ENCODE results near the gene ADSS2. TPM values are rescaled to one million over a fixed set of nuclear protein-coding genes. Genes with fewer than 3 reads are reported as not detected.
"Not testable (repeated sequence)": the region's sequence is repeated elsewhere in the genome, so short reads cannot be mapped to it uniquely, and the experiment has no call there.

The ADSS2 gene
- 10 to 100 TPM; 53.7 to 54.2 TPM for total RNA-seq

GRCh38 chr1:244451539-244451950, at the start of gene ADSS2:
Gene ADSS2 (minus strand): TSS chr1:244451909. CDS start chr1:244451817, 92 bp downstream.
- H3K4me1 Mint-ChIP-seq = peaks cover 42% of the 10 kb centered on the region
- peak within 1 kb of the TSS; percentile 93 for H3K27ac Mint-ChIP-seq
- peaks cover 33% of the 10 kb centered on the region for H3K36me3 Mint-ChIP-seq (ENCODE audit: low read depth)
- no peak for DNase-seq
- no peaks in the 10 kb centered on the region for H3K27me3 Mint-ChIP-seq
- no peaks in the 10 kb centered on the region for H3K9me3 Mint-ChIP-seq
- ChIA-PET CTCF (interaction anchor here (1.0 to 1.1 kb wide), 2 partner anchors 20 to 152 kb away, joined by 3 to 4 read pairs; no protein-coding TSS in a partner anchor), POLR2A (interaction anchor here (0.7 to 2.8 kb wide), 12 partner anchors 8 to 520 kb away, joined by 3 to 19 read pairs (median 4); partner anchors contain the start of genes CATSPERE, COX20, DESI2 and HNRNPU)
- H3K4me3 Mint-ChIP-seq = peak within 1 kb of the TSS; percentile 90

- POLR2A ChIA-PET = not testable (repeated sequence)
Measured at GRCh38 chr1:244500515-244500914, 48.8 kb upstream of the ADSS2 start.

DNA sequence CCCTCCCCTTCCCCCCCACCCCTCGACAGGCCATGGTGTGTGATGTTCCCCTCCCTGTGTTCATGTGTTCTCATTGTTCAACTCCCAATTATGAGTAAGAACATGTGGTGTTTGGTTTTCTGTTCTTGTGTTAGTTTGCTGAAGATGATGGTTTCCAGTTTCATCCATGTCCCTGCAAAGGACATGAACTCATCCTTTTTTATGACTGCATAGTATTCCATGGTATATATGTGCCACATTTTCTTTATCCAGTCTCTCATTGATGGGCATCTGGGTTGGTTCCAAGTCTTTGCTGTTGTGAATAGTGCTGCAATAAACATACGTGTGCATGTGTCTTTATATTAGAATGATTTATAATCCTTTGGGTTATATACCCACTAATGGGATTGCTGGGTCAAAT, 47.8 kb upstream of the ADSS2 start:
- H3K4me3 Mint-ChIP-seq; H3K27ac Mint-ChIP-seq; DNase-seq; H3K4me1 Mint-ChIP-seq; CTCF ChIA-PET; POLR2A ChIA-PET; H3K9me3 Mint-ChIP-seq; H3K27me3 Mint-ChIP-seq; H3K36me3 Mint-ChIP-seq (ENCODE audit: low read depth): not testable (repeated sequence)

More at GRCh38 chr1:244500515-244500914, 48.8 kb upstream of the ADSS2 start:
- H3K36me3 Mint-ChIP-seq (ENCODE audit: low read depth); H3K4me3 Mint-ChIP-seq; DNase-seq; H3K27me3 Mint-ChIP-seq; H3K9me3 Mint-ChIP-seq; CTCF ChIA-PET; H3K27ac Mint-ChIP-seq; H3K4me1 Mint-ChIP-seq: not testable (repeated sequence)

GRCh38 chr1:244497805-244498204, 46.1 kb upstream of the ADSS2 start:
- DNase-seq = no peak
- H3K4me1 Mint-ChIP-seq = no peaks in the 10 kb centered on the region
- ChIA-PET POLR2A (no interaction called here), CTCF (no interaction called here)
- no peaks in the 10 kb centered on the region for H3K9me3 Mint-ChIP-seq
- H3K4me3 Mint-ChIP-seq = no peak overlapping the region
- no peaks in the 10 kb centered on the region for H3K36me3 Mint-ChIP-seq (ENCODE audit: low read depth)
- no peak overlapping the region for H3K27ac Mint-ChIP-seq
- H3K27me3 Mint-ChIP-seq = no peaks in the 10 kb centered on the region

DNA sequence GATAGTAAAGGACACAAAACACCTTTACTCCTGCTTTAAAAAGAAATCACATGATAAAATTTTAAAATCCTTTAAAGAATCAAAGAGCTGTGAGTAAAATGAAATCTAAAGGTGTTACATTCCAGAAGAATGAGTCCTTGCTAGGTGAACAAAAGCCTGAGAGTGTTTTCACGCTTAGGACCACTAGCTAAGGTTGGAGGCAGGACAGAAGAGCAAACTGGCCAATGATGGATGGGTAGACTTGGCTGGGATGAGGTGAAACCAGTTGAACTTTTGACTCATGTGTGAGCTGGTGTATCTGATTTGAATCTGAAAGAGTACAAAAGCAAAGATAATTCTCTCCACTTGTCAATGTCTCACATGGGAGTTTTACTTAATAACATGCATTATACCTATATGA, 44.5 kb upstream of the ADSS2 start:
- no peak for DNase-seq
- CTCF ChIA-PET = interaction anchor here (1.5 kb wide), 1 partner anchor 11 kb away, joined by 3 read pairs; no protein-coding TSS in a partner anchor

DNA sequence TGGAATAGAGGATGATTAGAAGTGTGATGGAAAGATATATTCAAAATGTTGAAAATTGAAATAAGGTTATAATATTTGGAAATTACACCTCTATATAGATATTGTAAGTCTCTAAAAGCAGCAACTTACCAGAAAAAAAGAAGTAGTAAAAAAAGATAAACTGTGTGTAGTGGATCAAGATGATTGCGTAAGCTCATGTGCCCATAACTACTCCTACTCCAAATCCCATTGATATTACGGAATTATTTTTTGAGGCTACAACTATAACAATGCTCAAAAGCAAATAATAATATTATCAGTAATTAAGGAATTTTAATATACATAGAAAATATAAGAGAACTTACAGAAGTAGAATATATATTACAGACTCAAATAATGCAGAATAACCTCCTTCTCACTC, 42.9 kb upstream of the ADSS2 start:
- no peaks in the 10 kb centered on the region for H3K27me3 Mint-ChIP-seq
- DNase-seq = no peak
- no peak overlapping the region for H3K4me3 Mint-ChIP-seq
- H3K4me1 Mint-ChIP-seq = no peaks in the 10 kb centered on the region
- no peak overlapping the region for H3K27ac Mint-ChIP-seq
- ChIA-PET POLR2A (no interaction called here), CTCF (interaction anchor here (1.5 kb wide), 1 partner anchor 13 kb away, joined by 3 read pairs; no protein-coding TSS in a partner anchor)
- H3K36me3 Mint-ChIP-seq (ENCODE audit: low read depth) = no peaks in the 10 kb centered on the region
- H3K9me3 Mint-ChIP-seq = no peaks in the 10 kb centered on the region

More for the DNA sequence above, 44.5 kb upstream of the ADSS2 start:
- H3K27me3 Mint-ChIP-seq = no peaks in the 10 kb centered on the region
- POLR2A ChIA-PET = no interaction called here
- H3K4me1 Mint-ChIP-seq = no peaks in the 10 kb centered on the region
- H3K4me3 Mint-ChIP-seq = no peak overlapping the region
- H3K9me3 Mint-ChIP-seq = no peaks in the 10 kb centered on the region
- no peaks in the 10 kb centered on the region for H3K36me3 Mint-ChIP-seq (ENCODE audit: low read depth)
- no peak overlapping the region for H3K27ac Mint-ChIP-seq

DNA sequence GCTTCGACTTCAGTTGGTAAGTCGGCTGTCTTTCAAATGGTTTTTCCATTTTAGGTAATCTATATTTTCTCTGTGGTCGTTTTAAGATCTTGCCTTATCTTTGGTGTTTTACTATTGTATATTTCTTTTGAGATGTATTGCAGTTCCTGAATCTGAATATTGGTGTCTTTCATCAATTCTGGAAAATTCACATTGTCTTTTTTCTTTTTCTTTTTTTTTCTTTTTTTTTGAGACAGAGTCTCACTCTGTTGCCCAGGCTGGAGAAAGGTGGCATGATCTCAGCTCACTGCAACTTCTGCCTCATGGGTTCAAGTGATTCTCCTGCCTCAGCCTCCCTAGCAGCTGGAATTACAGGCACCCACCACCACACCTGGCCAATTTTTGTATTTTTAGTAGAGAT, 33.3 kb upstream of the ADSS2 start:
- H3K27ac Mint-ChIP-seq; H3K9me3 Mint-ChIP-seq; H3K36me3 Mint-ChIP-seq (ENCODE audit: low read depth); H3K27me3 Mint-ChIP-seq; H3K4me3 Mint-ChIP-seq; H3K4me1 Mint-ChIP-seq; DNase-seq; POLR2A ChIA-PET; CTCF ChIA-PET: not testable (repeated sequence)

GRCh38 chr1:244473059-244473605, 21.4 kb upstream of the ADSS2 start:
- peaks cover 3% of the 10 kb centered on the region for H3K9me3 Mint-ChIP-seq
- H3K36me3 Mint-ChIP-seq (ENCODE audit: low read depth) = no peaks in the 10 kb centered on the region
- H3K4me1 Mint-ChIP-seq = no peaks in the 10 kb centered on the region
- ChIA-PET CTCF (no interaction called here), POLR2A (no interaction called here)
- peaks cover 4% of the 10 kb centered on the region for H3K27me3 Mint-ChIP-seq
- no peak for DNase-seq
- H3K4me3 Mint-ChIP-seq = no peak overlapping the region
- H3K27ac Mint-ChIP-seq = no peak overlapping the region

DNA sequence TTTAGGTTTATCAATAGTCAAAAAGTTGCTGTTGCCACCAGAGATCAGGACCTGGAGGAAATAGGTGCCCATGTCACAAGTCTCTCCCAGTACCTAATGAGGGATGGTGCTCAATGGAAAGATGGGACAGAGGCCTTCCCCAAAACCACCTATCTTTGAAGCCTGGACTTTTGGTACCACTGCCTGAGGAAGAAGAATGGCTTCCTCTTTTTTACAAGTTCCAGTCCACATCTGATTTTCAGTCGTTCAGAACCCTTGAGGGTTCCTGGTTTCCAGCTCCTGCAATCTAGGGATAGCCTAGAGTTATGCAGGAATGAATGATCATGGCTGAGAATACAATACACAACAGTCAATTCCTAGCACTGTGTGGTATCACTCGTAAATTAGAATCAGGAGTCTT, 15.0 kb upstream of the ADSS2 start:
- Mint-ChIP-seq H3K4me3 (no peak overlapping the region), H3K27ac (no peak overlapping the region), H3K27me3 (no peaks in the 10 kb centered on the region), H3K9me3 (no peaks in the 10 kb centered on the region), H3K4me1 (peaks cover 2% of the 10 kb centered on the region), H3K36me3 (ENCODE audit: low read depth) (no peaks in the 10 kb centered on the region)
- CTCF ChIA-PET = no interaction called here
- DNase-seq = no peak
- POLR2A ChIA-PET = no interaction called here

DNA sequence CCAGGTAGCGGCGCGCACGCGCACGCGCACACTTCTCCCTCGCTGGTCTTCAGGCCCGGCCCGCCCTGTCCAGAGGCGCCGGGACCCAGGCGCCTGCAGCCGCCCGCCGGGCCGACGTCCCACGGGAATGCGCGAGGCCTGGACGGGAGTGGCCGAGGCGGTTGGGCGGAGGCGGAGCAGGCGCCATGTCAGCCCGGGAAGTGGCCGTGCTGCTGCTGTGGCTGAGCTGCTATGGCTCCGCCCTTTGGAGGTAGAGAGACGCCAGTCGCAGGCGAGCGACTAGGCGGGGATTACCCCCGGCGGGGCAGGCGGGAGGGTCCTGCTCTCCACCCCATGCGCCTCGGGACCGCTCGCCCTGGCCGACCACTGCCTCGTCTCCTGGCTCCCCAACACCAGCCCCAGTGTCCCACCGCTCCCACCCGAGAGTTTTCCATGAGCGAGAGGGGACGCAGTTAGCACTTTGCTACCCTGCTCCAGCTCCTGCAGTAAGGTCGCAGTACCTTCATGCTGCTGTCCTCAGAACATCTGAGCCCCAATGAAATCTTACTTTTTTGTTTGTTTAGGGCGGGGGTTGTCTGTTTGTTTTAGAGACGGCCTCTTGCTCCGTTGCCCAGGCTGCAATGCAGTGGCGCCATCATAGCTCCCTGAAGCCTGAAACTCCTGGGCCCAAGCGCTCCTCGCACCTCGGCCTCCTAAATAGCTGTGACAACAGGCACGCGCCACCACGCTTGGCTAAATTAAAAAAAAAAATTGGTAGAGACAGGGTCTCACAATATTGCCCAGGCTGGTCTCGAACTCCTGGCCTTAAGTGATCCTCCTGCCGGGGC, 9.7 kb upstream of the ADSS2 start, which contains the start of gene CATSPERE:
Gene CATSPERE, plus strand, starts transcription at position 29 of the 827 bp plus-strand sequence. Its CDS starts 157 bp downstream, at position 186.
- peaks cover 20% of the 10 kb centered on the region for H3K4me1 Mint-ChIP-seq

DNA sequence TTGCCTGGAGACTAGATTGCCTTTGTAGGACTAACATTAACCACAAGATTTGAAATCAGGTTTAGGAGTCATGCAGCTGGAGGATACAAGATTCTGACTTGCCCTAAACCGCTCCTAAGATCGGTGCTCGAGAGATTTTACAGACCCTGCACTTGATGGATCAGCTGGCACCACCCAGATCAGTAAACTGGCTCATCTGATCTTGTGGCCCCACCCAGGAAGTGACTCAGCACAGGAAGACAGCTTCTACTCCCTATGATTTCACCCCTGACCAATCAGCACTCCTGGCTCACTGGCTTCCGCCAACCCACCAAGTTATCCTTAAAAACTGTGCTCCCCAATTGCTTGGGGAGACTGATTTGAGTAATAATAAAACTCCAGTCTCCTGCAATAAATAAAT, 8.5 kb upstream of the ADSS2 start:
- POLR2A ChIA-PET = interaction anchor here (0.7 to 1.4 kb wide), 4 partner anchors 10 to 611 kb away, joined by 3 read pairs; a partner anchor contains a TSS
- peak overlapping the region; percentile 8 for H3K4me3 Mint-ChIP-seq
- CTCF ChIA-PET = no interaction called here
- H3K9me3 Mint-ChIP-seq = peaks cover 12% of the 10 kb centered on the region
- H3K27ac Mint-ChIP-seq = peak overlapping the region; percentile 93
- peaks cover 23% of the 10 kb centered on the region for H3K36me3 Mint-ChIP-seq (ENCODE audit: low read depth)
- peaks cover 20% of the 10 kb centered on the region for H3K4me1 Mint-ChIP-seq
- DNase-seq = peak; percentile 54
- H3K27me3 Mint-ChIP-seq = no peaks in the 10 kb centered on the region

More for the DNA sequence above, 9.7 kb upstream of the ADSS2 start, which contains the start of gene CATSPERE:
- Mint-ChIP-seq H3K27me3 (no peaks in the 10 kb centered on the region), H3K27ac (peak within 1 kb of the TSS; percentile 93), H3K4me3 (peak within 1 kb of the TSS; percentile 78), H3K36me3 (ENCODE audit: low read depth) (peaks cover 23% of the 10 kb centered on the region), H3K9me3 (peaks cover 12% of the 10 kb centered on the region)
- CTCF ChIA-PET = interaction anchor here (1.5 kb wide), 1 partner anchor 336 kb away, joined by 5 read pairs; no protein-coding TSS in a partner anchor
- POLR2A ChIA-PET = interaction anchor here (0.7 to 2.0 kb wide), 7 partner anchors 10 to 414 kb away, joined by 3 to 13 read pairs (median 4); partner anchors contain the start of gene ADSS2
- DNase-seq = peak; percentile 77

- Mint-ChIP-seq H3K27ac (no peak overlapping the region), H3K4me1 (peaks cover 20% of the 10 kb centered on the region)
- POLR2A ChIA-PET = interaction anchor here (1.4 kb wide), 1 partner anchor 9 kb away, joined by 3 read pairs; no protein-coding TSS in a partner anchor
Measured at GRCh38 chr1:244458781-244459180, 7.1 kb upstream of the ADSS2 start.

DNA sequence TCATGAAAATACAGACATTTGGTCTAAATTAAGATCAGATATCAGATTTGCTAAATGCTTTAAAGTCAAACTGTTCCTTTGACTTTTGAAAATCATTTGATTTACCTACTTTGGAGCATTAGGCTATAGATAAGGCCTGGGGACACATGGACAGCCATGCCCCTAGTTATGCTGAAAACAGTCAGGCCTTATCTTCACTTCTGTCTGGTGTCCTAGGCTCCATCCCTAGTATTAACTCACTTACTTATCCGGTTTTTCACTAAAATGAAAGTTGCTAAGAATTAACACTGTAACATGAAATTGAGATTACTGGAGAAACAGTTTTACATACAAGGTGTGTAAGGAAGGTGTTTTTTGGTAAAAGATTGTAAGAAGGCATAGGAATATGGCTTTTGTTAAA, 4.9 kb upstream of the ADSS2 start:
- DNase-seq = no peak
- Mint-ChIP-seq H3K4me3 (no peak overlapping the region), H3K27me3 (no peaks in the 10 kb centered on the region), H3K4me1 (peaks cover 27% of the 10 kb centered on the region), H3K36me3 (ENCODE audit: low read depth) (peaks cover 23% of the 10 kb centered on the region), H3K9me3 (peaks cover 12% of the 10 kb centered on the region), H3K27ac (no peak overlapping the region)
- ChIA-PET CTCF (no interaction called here), POLR2A (no interaction called here)

More at GRCh38 chr1:244458781-244459180, 7.1 kb upstream of the ADSS2 start:
- Mint-ChIP-seq H3K4me3 (no peak overlapping the region), H3K9me3 (peaks cover 12% of the 10 kb centered on the region), H3K27me3 (no peaks in the 10 kb centered on the region), H3K36me3 (ENCODE audit: low read depth) (peaks cover 23% of the 10 kb centered on the region)
- DNase-seq = no peak
- CTCF ChIA-PET = no interaction called here

Measured in activated CD4-positive, alpha-beta memory T cell treated with anti-CD3 and anti-CD28 coated beads, Interleukin-2, amount 10 ng/mL, durations not matched to agents 7 days and 5 days (primary cell).